Loucy (cell line): ENCODE measurements around the gene NOL4L.

Experiments used
- H2AFZ ChIP-seq: fragments of 200-600 bp; sonication (generic); 2 replicates; pipeline ENCODE4 v1.6.0; 2016; ENCODE audit warnings: antibody characterized with exemption, mild to moderate bottlenecking, low read length, moderate library complexity
- H3F3A ChIP-seq: fragments of 200-600 bp; 2 replicates; pipeline ENCODE4 v1.6.0; 2016; ENCODE audit warnings: antibody characterized with exemption, low read depth, mild to moderate bottlenecking
- H3K27me3 ChIP-seq: fragments of 200-600 bp; sonication (generic); 2 replicates; pipeline ENCODE4 v1.6.1; 2014; ENCODE audit warnings: low read length, mild to moderate bottlenecking; ENCODE audit not compliant: insufficient read depth, poor library complexity, severe bottlenecking
- H3K36me3 ChIP-seq: fragments of 200-600 bp; sonication (generic); 2 replicates; pipeline ENCODE4 v1.6.1; 2016; ENCODE audit warnings: low read length; ENCODE audit not compliant: insufficient read depth
- H3K4me1 ChIP-seq: fragments of 200-600 bp; sonication (generic); 2 replicates; pipeline ENCODE4 v1.5.1; 2014; ENCODE audit warnings: low read length, mild to moderate bottlenecking; ENCODE audit not compliant: insufficient read depth, poor library complexity, severe bottlenecking
- H3K4me2 ChIP-seq: fragments of 200-600 bp; sonication (generic); 2 replicates; pipeline ENCODE4 v1.6.0; 2014; ENCODE audit warnings: antibody characterized with exemption, low read length, low read depth, mild to moderate bottlenecking; ENCODE audit not compliant: poor library complexity, severe bottlenecking
- H3K4me3 ChIP-seq: fragments of 200-600 bp; sonication (generic); 2 replicates; pipeline ENCODE4 v1.5.1; 2014; ENCODE audit warnings: low read length, mild to moderate bottlenecking, mixed read lengths; ENCODE audit not compliant: poor library complexity, severe bottlenecking
- H3K79me2 ChIP-seq: fragments of 200-600 bp; sonication (generic); 2 replicates; pipeline ENCODE4 v1.6.1; 2014; ENCODE audit warnings: low read length; ENCODE audit not compliant: insufficient read depth
- H3K9ac ChIP-seq: fragments of 200-600 bp; sonication (generic); 2 replicates; pipeline ENCODE4 v1.6.0; 2014; ENCODE audit warnings: mild to moderate bottlenecking, low read depth, low read length, moderate library complexity; ENCODE audit not compliant: poor library complexity, severe bottlenecking
- H3K9me2 ChIP-seq: fragments of 200-600 bp; sonication (generic); replicated peaks from 2 replicates; pipeline ENCODE4 v1.6.1; 2016; ENCODE audit warnings: low read depth, low read length, mixed read lengths
- H3K9me3 ChIP-seq: fragments of 200-600 bp; sonication (generic); 2 replicates; pipeline ENCODE4 v1.6.1; 2014; ENCODE audit warnings: mild to moderate bottlenecking, antibody characterized with exemption, low read length, low read depth; ENCODE audit not compliant: insufficient read depth
- H4K20me1 ChIP-seq: fragments of 200-600 bp; sonication (generic); 2 replicates; pipeline ENCODE4 v1.6.0; 2014; ENCODE audit warnings: antibody characterized with exemption, low read length, mild to moderate bottlenecking; ENCODE audit not compliant: insufficient read depth, poor library complexity, severe bottlenecking
- CTCF ChIP-seq: fragments of 200-600 bp; sonication (generic); conservative IDR thresholded peaks from 2 replicates; pipeline ENCODE4 v1.5.1; 2014; ENCODE audit warnings: mild to moderate bottlenecking, antibody characterized with exemption, low read length
- EZH2phosphoT487 ChIP-seq: fragments of 200-600 bp; IDR thresholded peaks from 2 replicates; pipeline ENCODE4 v1.6.1; 2018; ENCODE audit warnings: antibody characterized with exemption, mild to moderate bottlenecking, moderate library complexity, borderline replicate concordance

The NOL4L gene

GRCh38 chr20:32622585-32623468 lies 37.7 kb upstream of the NOL4L start:
- H3K36me3 ChIP-seq = no peaks in the 10 kb centered on the region
- H3K9me2 ChIP-seq = no peaks in the 10 kb centered on the region
- H4K20me1 ChIP-seq = no peaks in the 10 kb centered on the region
- no peak overlapping the region for H2AFZ ChIP-seq
- no peak overlapping the region for H3K4me2 ChIP-seq
- no peaks in the 10 kb centered on the region for H3K27me3 ChIP-seq
- H3K9me3 ChIP-seq = no peaks in the 10 kb centered on the region
- H3K79me2 ChIP-seq = no peaks in the 10 kb centered on the region
- peaks cover 43% of the 10 kb centered on the region for H3K4me1 ChIP-seq
- no peak for TF ChIP-seq EZH2phosphoT487
- TF ChIP-seq CTCF = no peak
- H3K4me3 ChIP-seq = no peak overlapping the region
- H3K9ac ChIP-seq = no peak overlapping the region
- H3F3A ChIP-seq = peaks cover 12% of the 10 kb centered on the region

- H3K9me3 ChIP-seq = no peaks in the 10 kb centered on the region
- H4K20me1 ChIP-seq = no peaks in the 10 kb centered on the region
- no peak for TF ChIP-seq CTCF
- no peak for TF ChIP-seq EZH2phosphoT487
- H3K9ac ChIP-seq = no peak overlapping the region
- H3K36me3 ChIP-seq = no peaks in the 10 kb centered on the region
- H3K4me2 ChIP-seq = no peak overlapping the region
- H3F3A ChIP-seq = peaks cover 12% of the 10 kb centered on the region
- H3K79me2 ChIP-seq = no peaks in the 10 kb centered on the region
- H3K4me1 ChIP-seq = peaks cover 36% of the 10 kb centered on the region
- H3K4me3 ChIP-seq = no peak overlapping the region
- H3K27me3 ChIP-seq = no peaks in the 10 kb centered on the region
- no peak overlapping the region for H2AFZ ChIP-seq
- no peaks in the 10 kb centered on the region for H3K9me2 ChIP-seq
Measured at GRCh38 chr20:32621891-32622584, 36.9 kb upstream of the NOL4L start.

GRCh38 chr20:32621071-32621890 lies 36.1 kb upstream of the NOL4L start:
- Histone ChIP-seq H3K4me1 (peaks cover 30% of the 10 kb centered on the region), H3K27me3 (no peaks in the 10 kb centered on the region), H3K79me2 (no peaks in the 10 kb centered on the region), H3F3A (peaks cover 12% of the 10 kb centered on the region), H2AFZ (no peak overlapping the region), H3K9ac (no peak overlapping the region), H3K9me3 (no peaks in the 10 kb centered on the region), H3K36me3 (no peaks in the 10 kb centered on the region), H4K20me1 (no peaks in the 10 kb centered on the region), H3K4me3 (no peak overlapping the region), H3K9me2 (no peaks in the 10 kb centered on the region), H3K4me2 (no peak overlapping the region)
- TF ChIP-seq EZH2phosphoT487 (no peak), CTCF (no peak)
